CD4-positive, alpha-beta T cell treated with Interleukin-4 for 4 hours (primary cell): ENCODE measurements around the gene HAPLN3.

Experiments used
- DNase-seq: peaks from one replicate; pipeline ENCODE4 v3.0.0-alpha.2; 2020

HAPLN3 gene

DNA sequence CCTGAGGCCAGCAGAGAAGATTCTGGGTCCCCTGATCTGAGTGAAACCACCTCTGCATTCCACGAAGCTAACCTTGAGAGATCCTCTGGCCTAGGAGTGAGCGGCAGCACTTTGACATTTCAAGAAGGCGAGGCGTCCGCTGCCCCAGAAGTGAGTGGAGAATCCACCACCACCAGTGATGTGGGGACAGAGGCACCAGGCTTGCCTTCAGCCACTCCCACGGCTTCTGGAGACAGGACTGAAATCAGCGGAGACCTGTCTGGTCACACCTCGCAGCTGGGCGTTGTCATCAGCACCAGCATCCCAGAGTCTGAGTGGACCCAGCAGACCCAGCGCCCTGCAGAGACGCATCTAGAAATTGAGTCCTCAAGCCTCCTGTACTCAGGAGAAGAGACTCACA, 36.4 kb downstream of the HAPLN3 start:
- DNase-seq = no peak

DNA sequence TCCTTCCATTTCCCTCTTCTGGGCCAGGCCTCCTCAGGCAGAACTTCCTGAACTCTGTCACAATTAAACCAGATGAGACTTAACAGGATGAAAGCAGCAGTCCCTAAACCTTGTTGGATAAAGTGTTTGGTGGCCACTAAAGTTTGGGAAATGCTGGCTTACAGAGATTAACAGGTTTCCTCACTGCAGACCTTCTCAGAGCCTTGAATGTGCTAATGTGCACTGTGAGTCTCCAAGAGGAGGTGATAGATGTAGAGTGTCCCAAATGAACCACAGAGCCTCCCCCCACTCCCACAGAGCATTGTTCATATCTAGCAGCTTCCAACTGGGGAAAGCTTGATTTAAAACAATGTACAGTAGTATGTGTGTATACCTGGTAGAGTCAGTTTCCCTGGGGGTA, 42.9 kb downstream of the HAPLN3 start:
- no peak for DNase-seq

DNA sequence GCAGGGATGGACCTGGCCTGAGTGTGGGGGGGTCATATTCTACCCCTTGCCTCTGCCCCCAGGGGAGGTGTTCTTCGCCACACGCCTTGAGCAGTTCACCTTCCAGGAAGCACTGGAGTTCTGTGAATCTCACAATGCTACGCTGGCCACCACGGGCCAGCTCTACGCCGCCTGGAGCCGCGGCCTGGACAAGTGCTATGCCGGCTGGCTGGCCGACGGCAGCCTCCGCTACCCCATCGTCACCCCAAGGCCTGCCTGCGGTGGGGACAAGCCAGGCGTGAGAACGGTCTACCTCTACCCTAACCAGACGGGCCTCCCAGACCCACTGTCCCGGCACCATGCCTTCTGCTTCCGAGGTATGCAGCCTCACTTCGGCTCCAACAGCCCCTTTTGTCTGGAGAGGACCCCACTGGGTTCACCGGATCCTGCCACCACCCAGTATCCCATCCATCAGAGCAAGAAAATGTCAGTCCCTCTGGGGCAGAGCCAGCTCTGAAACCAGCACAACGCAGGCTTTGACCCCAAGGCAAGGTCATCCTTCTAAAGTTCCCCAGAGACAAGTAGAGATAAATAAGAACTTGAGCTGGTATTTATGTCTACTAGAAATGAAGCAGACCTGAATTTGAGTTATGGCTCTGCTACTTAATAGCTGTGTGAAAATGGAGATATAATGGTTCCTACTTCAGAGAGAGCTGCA, 45.8 kb downstream of the HAPLN3 start:
- no peak for DNase-seq

DNA sequence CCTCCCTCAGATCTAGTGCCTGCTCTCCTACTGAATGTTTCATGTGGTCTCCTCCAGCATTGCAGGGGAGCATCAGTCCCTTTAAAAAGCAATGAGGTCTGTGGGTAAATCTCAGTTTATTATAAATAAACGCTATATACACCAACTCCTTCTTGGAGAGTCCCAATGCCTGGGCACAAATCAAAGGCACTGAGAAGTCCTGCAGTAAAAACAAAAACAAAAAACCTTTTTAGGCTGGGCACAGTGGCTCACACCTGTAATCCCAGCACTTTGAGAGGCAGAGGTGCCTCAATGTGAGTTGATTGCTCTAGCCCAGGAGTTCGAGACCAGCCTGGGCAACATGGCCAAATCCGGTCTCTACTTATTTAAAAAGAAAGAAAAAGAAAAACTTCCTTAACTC, 47.1 kb downstream of the HAPLN3 start:
- no peak for DNase-seq

DNA sequence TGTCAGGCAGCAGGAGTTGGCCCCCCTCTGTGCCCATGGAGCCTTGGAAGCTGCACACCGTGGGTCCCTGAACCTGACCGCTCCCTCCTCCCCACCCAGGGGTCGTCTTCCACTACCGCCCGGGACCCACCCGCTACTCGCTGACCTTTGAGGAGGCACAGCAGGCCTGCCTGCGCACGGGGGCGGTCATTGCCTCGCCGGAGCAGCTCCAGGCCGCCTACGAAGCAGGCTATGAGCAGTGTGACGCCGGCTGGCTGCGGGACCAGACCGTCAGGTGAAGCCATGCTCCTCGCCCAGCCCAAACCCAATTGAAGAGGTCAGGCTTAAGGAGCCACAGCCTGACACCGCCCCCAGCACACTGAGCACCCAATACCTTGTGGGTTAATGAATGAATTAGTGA, 48.2 kb downstream of the HAPLN3 start:
- no peak for DNase-seq

GRCh38 chr15:88845616-88846015, 49.7 kb downstream of the HAPLN3 start:
- no peak for DNase-seq

DNA sequence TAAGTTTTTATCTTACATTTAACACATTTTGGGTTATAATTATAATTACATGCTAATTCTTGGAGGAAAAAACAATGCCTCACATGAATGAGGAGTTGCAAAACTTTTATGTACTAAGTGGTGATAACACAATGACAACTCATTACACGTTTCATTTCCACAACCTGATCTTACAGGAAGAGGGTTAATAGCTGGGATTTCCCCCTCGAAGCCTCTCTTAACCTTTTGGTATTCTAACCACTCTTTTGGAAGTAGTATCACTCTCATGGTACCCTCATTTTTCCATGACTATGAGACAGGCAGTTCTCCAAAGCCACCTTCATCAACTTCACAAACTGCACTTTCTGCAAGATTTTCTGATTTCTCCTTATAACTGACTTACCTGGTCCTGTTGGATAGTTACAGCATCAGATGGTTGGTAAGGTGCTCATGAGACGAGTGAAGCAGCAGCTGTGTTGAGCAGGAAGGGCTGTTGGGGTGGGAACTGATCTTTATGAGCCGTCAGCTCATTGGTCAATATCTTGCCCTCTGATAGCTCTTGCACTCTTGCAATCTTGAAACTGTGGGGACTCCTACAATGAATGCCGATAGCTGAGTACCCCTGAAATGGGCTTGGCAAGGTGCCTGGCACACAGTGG, 50.5 kb downstream of the HAPLN3 start:
- DNase-seq = no peak

- DNase-seq = no peak
Observed at GRCh38 chr15:88843334-88843733, 52.0 kb downstream of the HAPLN3 start.

DNA sequence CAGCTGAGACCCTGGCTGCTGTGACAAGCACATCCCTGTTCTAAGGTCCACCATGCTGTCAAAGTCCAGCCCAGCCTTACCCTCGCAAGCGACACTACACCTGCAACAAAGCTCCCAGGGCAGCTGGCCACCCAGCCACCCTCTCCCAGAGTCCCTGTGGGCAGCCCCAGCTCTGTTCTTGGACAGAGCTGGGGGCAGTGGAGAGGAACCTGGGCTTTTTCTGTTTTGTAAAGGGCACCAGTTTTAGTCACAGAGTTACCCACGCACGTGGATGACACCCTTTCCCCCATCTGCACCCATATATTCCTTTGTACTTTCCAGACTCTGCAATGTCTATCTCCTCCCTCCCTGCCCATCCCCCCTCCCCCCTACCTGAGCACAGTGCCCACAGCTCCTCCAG, 53.2 kb downstream of the HAPLN3 start:
- DNase-seq = no peak

DNA sequence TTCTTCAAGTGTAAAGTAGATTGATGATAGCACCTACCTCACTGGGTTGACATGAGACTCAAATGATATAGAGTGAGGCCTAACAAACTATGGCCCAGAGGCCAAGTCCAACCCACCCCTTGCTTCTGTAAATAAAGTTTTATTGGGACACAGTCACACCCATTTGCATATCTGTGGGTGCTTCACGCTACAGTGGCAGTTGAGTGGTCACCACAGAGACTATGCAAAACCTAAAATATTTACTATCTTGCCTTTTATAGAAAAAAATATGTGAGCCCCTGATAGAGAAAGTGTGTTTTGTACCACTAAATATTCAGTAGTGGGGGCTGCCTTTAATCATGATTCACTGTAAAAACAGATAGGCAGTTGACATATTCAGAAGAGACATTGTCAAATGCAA, 54.1 kb downstream of the HAPLN3 start:
- DNase-seq = no peak

DNA sequence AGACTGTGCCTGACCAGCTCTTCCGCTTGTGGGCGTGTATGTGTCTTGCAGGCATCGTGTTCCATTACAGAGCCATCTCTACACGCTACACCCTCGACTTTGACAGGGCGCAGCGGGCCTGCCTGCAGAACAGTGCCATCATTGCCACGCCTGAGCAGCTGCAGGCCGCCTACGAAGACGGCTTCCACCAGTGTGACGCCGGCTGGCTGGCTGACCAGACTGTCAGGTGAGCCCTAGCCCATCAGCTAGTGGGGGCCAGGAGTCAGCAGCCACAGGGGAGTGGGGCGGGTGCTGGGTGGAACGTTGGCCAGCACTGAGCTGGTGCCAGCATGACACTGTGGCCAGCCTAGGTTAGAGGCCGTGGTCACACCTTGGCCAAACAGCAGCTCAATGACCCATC, 55.4 kb downstream of the HAPLN3 start:
- DNase-seq = no peak

GRCh38 chr15:88839146-88839545, 56.2 kb downstream of the HAPLN3 start:
- DNase-seq = no peak

- DNase-seq = no peak
Observed at GRCh38 chr15:88838667-88839066, 56.7 kb downstream of the HAPLN3 start.

DNA sequence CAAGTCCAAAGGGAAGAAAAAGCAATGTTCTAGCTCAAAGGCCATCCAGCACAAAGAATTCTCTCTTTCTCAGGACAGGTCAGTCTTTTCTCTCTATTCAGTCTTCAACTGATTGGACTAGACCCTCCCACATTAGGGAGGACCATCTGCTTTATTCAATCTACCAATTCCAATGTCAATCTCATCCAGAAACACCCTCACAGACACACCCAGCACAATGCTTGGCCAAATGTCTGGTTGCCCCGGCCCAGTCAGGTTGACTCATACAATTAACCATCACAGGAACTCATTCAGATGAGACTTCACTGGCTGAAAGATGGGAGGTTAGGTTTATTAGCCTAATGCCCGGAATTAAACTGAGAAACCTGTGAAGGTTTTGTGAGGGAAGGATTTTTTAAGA, 59.7 kb downstream of the HAPLN3 start:
- no peak for DNase-seq

DNA sequence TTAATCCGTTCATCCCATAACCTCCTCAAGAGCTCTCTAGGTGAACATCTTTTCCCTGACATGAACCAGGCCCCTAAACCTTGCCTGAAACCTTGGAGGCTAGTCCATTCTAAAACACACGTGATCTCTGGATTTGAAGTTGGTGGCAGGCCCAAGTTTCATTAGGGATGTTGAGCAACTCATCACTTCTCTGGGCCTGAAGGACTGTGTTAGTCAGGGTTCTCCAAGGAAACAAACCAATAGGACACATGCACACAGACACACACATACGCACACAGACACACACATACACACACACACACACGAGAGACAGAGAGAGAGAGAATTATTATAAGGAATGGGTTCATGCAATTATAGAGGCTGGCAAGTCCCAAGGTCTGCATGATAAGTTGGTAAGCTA, 60.2 kb downstream of the HAPLN3 start:
- DNase-seq = no peak

DNA sequence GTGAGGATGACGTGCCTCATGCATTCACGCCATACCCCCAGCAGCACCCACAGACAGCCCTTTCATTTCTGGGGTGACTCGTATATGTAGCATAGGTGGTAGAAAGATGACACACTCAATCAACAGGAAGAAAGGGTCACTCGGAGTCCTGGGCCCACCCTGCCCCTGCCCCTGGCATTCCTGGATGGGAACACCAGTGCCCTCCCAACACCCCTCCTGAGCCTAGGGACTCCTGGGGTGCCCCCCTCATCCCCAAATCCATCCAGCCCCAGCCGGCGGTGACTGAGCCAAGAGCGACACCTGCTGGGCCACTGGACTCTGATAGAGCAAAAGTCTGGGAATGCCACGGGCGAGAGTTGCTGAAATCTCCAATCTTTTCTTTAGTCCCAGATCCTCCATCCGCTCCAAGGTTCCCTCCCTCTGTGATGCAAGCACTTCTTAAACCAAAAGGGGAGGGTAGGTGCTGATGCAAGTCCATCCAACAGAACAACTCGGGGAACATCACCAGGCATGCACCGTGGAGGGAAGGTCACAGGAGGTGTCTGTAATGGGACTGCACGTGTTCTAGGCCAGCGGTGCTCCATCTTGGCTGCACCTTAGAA, 61.0 kb downstream of the HAPLN3 start:
- peak; percentile 2 for DNase-seq

GRCh38 chr15:88833731-88834100, 61.6 kb downstream of the HAPLN3 start:
- no peak for DNase-seq

GRCh38 chr15:88832820-88833730, 62.3 kb downstream of the HAPLN3 start:
- DNase-seq = no peak

- DNase-seq = no peak
Observed at GRCh38 chr15:88830016-88830415, 65.3 kb downstream of the HAPLN3 start.

- DNase-seq = no peak
Observed at GRCh38 chr15:88828791-88829190, 66.6 kb downstream of the HAPLN3 start.
